ENCODE measurements around the gene GREB1L. TPM values are rescaled to one million over a fixed set of nuclear protein-coding genes. Genes with fewer than 3 reads are reported as not detected.

The GREB1L gene
- total and polyA plus RNA-seq, 12 donors = 0.39 to 4.9 (median 1.3) TPM

- 83 to 89% (median 89%) methylated on average over 2 of the region's 2 CpGs for whole genome bisulfite sequencing, 4 donors
- TF ChIP-seq CTCF (IDR thresholded peaks at IDR 0.05) (no peak), POLR2A (IDR thresholded peaks at IDR 0.05) (no peak)
Measured at GRCh38 chr18:21526463-21526862, 284.4 kb downstream of the GREB1L start.

DNA sequence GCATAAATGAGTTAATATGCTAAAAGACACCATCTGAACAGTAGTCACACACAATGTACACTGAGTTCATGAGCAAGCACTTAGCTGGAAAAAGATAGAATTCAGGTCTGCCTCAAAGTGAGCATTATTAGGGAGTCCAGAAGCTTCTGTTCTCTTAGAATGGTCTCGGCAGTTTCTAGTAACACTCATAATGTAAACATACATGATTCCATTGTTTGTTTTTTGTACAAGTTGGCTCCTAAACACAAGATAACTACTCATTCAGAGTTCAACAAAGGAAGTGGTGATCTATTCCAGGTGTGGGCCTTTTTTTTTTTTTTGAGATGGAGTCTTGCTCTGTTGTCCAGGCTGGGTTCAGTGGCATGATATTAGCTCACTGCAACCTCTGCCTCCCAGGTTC, 292.3 kb downstream of the GREB1L start:
- intact Hi-C loops (cut with DNase I) = no loop called here
- Histone ChIP-seq H3K27ac (no peak overlapping the region), H3K4me1 (replicated peaks in 1 of 2) (no peaks in the 10 kb centered on the region), H3K27me3 (no peaks in the 10 kb centered on the region), H3K36me3 (replicated peaks in 1 of 2) (peaks cover 0 to 22% of the 10 kb centered on the region in 2 donors), H3K4me3 (no peak overlapping the region), H3K9me3 (replicated peaks in 1 of 3) (no peaks in the 10 kb centered on the region)
- 81 to 100% (median 94%) methylated on average over 1 of the region's 1 CpG for WGBS, 4 donors
- DNase-seq = no peak
- TF ChIP-seq CTCF (IDR thresholded peaks at IDR 0.05) = no peak
- no peak for TF ChIP-seq POLR2A (IDR thresholded peaks at IDR 0.05)

More at GRCh38 chr18:21526463-21526862, 284.4 kb downstream of the GREB1L start:
- peaks cover 0 to 5% of the 10 kb centered on the region in 2 donors for H3K36me3 ChIP-seq (replicated peaks in 1 of 2)
- H3K27ac ChIP-seq = no peak overlapping the region
- DNase-seq = no peak
- H3K27me3 ChIP-seq = no peaks in the 10 kb centered on the region
- intact Hi-C loops (cut with DNase I) = no loop called here
- no peaks in the 10 kb centered on the region for H3K4me1 ChIP-seq (replicated peaks in 1 of 2)
- no peaks in the 10 kb centered on the region for H3K9me3 ChIP-seq (replicated peaks in 1 of 3)
- no peak overlapping the region for H3K4me3 ChIP-seq

DNA sequence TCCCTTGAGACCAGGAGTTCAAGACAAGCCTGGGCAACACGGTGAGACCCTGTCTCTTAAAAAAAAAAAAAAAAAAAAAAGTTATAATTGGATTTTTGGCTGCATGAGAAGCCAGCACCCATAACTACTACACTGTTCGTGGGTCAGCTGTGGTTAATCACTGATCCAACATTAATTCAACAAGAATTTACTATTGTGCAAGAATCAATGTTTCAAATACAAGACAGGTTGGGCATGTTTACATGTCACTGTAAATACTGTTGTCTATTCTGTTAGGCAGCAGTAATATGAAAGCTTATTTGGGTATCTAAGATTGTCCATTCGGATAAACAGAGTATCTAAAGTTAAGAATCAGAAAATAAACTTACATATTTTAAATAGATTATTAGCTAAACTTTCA, 296.2 kb downstream of the GREB1L start:
- H3K4me1 ChIP-seq (replicated peaks in 1 of 2) = no peaks in the 10 kb centered on the region
- TF ChIP-seq CTCF (IDR thresholded peaks at IDR 0.05) = no peak
- no peak for TF ChIP-seq POLR2A (IDR thresholded peaks at IDR 0.05)
- no peak for DNase-seq
- H3K9me3 ChIP-seq (replicated peaks in 1 of 3) = no peaks in the 10 kb centered on the region
- peaks cover 0 to 13% of the 10 kb centered on the region in 2 donors for H3K36me3 ChIP-seq (replicated peaks in 1 of 2)
- WGBS, 4 donors = 92 to 96% (median 93%) methylated on average over 3 of the region's 3 CpGs
- no peaks in the 10 kb centered on the region for H3K27me3 ChIP-seq
- H3K27ac ChIP-seq = no peak overlapping the region
- intact Hi-C loops (cut with DNase I) = no loop called here
- no peak overlapping the region for H3K4me3 ChIP-seq

- Histone ChIP-seq H3K36me3 (replicated peaks in 1 of 2) (no peaks in the 10 kb centered on the region), H3K4me1 (replicated peaks in 1 of 2) (no peaks in the 10 kb centered on the region), H3K4me3 (no peak overlapping the region), H3K9me3 (replicated peaks in 1 of 3) (no peaks in the 10 kb centered on the region), H3K27me3 (no peaks in the 10 kb centered on the region), H3K27ac (no peak overlapping the region)
- intact Hi-C loops (cut with DNase I) = no loop called here
- TF ChIP-seq CTCF (IDR thresholded peaks at IDR 0.05) (no peak), POLR2A (IDR thresholded peaks at IDR 0.05) (no peak)
- no peak for DNase-seq
- 93 to 98% (median 94%) methylated on average over 5 of the region's 5 CpGs for WGBS, 4 donors
Measured at GRCh38 chr18:21546423-21546822, 304.4 kb downstream of the GREB1L start.

Data from adrenal gland (tissue), 12 donors.